Gastroesophageal sphincter (tissue), 4 donors: ENCODE data around the gene SH3RF3. TPM values are rescaled to one million over a fixed set of nuclear protein-coding genes. Genes with fewer than 3 reads are reported as not detected.

Experiments used
- ATAC-seq: fragments of 150-250 bp; one replicate; pipeline ENCODE4 v1.9.1; 2016; ENCODE audit warnings: mild to moderate bottlenecking, moderate library complexity
- H3K27ac ChIP-seq, 4 donors: fragments of 200-600 bp; sonication (generic) in 3 of 4; 1 replicate in 3 of 4; 2 replicates in 1 of 4; pipeline ENCODE4 v1.5.1; 2016 to 2019
- H3K27me3 ChIP-seq: fragments of 200-600 bp; sonication (generic); one replicate; pipeline ENCODE4 v1.5.1; 2019
- H3K36me3 ChIP-seq, 2 donors: fragments of 200-600 bp; sonication (generic); one replicate each; pipeline ENCODE4 v1.5.1; 2019; ENCODE audit warnings: control low read depth in 1 of 2
- H3K4me1 ChIP-seq, 3 donors: fragments of 200-600 bp; sonication (generic); 1 replicate in 2 of 3; 2 replicates in 1 of 3; pipeline ENCODE4 v1.5.1; 2016 to 2019; ENCODE audit warnings: control low read depth in 2 of 3
- H3K4me3 ChIP-seq, 2 donors: fragments of 200-600 bp; sonication (generic); one replicate each; pipeline ENCODE4 v1.5.1; 2019; ENCODE audit warnings: mild to moderate bottlenecking in 1 of 2, moderate library complexity in 1 of 2
- H3K9me3 ChIP-seq, 3 donors: fragments of 200-600 bp; sonication (generic); one replicate each; pipeline ENCODE4 v1.5.1; 2017 to 2019; ENCODE audit warnings: control low read depth in 2 of 3
- EP300 ChIP-seq: sonication (generic); formaldehyde crosslinking; IDR thresholded peaks from one replicate; pipeline ENCODE4 v1.6.1; 2017; ENCODE audit warnings: antibody characterized with exemption, mild to moderate bottlenecking
- POLR2A ChIP-seq, 2 donors: fragments of 450-650 bp; IDR thresholded peaks; one replicate each; pipeline ENCODE4 v1.6.1; 2017; ENCODE audit warnings: antibody characterized with exemption in 2 of 2, mild to moderate bottlenecking in 2 of 2, moderate library complexity in 1 of 2
- POLR2AphosphoS5 ChIP-seq: sonication (generic); formaldehyde crosslinking; IDR thresholded peaks from one replicate; pipeline ENCODE4 v1.6.1; 2017; ENCODE audit warnings: antibody characterized with exemption
- WGBS, 2 donors: methylation state at CpG; one replicate each; pipeline ENCODE4 v1.1.5; 2018; ENCODE audit warnings: low coverage in 1 of 2; 5-methylcytosine and 5-hydroxymethylcytosine counted together
- total RNA-seq, 4 donors: library from RNA; depleted of rRNA; stranded (reverse); fragments of >200 nt; gene quantifications; one replicate each; pipeline ENCODE4 v1.1.0, GENCODE V29; 2016
- TF ChIP-seq, protein P1 (sequence below), 4 experiments: fragments of 200-600 bp in 2 of 4; fragments of 450-650 bp in 2 of 4; sonication (generic) in 1 of 4; IDR thresholded peaks; one replicate each; pipeline ENCODE4 v1.5.1; 2017 to 2019; ENCODE audit warnings: antibody characterized with exemption in 4 of 4, mild to moderate bottlenecking in 2 of 4, moderate library complexity in 2 of 4

The SH3RF3 gene
- total RNA-seq, 4 donors from 2014 or later: 10.1 to 15.8 (median 13.2) TPM

DNA sequence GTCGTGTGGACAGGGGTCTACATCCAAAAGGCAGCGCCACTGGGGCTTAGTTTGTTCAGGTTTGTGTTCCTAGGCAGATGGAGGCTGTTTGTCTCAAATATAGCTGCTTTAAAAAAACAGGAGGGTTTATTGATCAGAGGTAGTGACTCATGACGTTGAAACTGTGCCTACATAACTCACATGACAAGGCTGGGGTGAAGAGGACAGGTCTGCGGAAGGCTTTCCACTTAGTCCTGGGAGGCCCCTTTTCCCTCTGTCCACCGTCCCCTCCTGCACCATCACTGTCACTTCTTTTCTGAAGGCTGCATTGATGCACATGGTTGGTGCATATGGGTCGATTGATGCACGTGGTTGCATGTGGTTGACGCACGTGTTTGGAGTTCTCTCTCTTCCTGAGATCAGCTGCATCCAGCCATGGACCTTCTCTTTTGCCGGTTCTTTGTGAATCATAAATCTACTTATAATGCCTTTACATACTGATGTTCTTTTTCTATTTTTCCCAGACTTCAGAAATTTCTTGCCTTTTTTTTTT is 10.9 kb downstream of the SH3RF3 start:
- H3K4me1 ChIP-seq: no peaks in the 10 kb centered on the region
- no peaks in the 10 kb centered on the region for H3K9me3 ChIP-seq
- no peak for TF ChIP-seq POLR2A (IDR thresholded peaks at IDR 0.05)
- no peak for TF ChIP-seq EP300
- no peak for TF ChIP-seq POLR2AphosphoS5
- TF ChIP-seq, protein P1, sequence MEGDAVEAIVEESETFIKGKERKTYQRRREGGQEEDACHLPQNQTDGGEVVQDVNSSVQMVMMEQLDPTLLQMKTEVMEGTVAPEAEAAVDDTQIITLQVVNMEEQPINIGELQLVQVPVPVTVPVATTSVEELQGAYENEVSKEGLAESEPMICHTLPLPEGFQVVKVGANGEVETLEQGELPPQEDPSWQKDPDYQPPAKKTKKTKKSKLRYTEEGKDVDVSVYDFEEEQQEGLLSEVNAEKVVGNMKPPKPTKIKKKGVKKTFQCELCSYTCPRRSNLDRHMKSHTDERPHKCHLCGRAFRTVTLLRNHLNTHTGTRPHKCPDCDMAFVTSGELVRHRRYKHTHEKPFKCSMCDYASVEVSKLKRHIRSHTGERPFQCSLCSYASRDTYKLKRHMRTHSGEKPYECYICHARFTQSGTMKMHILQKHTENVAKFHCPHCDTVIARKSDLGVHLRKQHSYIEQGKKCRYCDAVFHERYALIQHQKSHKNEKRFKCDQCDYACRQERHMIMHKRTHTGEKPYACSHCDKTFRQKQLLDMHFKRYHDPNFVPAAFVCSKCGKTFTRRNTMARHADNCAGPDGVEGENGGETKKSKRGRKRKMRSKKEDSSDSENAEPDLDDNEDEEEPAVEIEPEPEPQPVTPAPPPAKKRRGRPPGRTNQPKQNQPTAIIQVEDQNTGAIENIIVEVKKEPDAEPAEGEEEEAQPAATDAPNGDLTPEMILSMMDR (IDR thresholded peaks at IDR 0.05): no peak
- H3K36me3 ChIP-seq: no peaks in the 10 kb centered on the region
- no peak overlapping the region for H3K27ac ChIP-seq
- no peak overlapping the region for H3K4me3 ChIP-seq
- no peak for ATAC-seq
- H3K27me3 ChIP-seq: no peaks in the 10 kb centered on the region
- 93 to 94% methylated on average over 7 to 8 of the region's 10 CpGs for WGBS, 2 donors

- no peaks in the 10 kb centered on the region for H3K4me1 ChIP-seq
- 75 to 86% methylated on average over 4 to 8 of the region's 12 CpGs for WGBS, 2 donors
- no peak overlapping the region for H3K4me3 ChIP-seq
- ATAC-seq: no peak
- no peak overlapping the region for H3K27ac ChIP-seq
- no peaks in the 10 kb centered on the region for H3K9me3 ChIP-seq
- TF ChIP-seq POLR2AphosphoS5 (no peak), EP300 (no peak), POLR2A (IDR thresholded peaks at IDR 0.05) (no peak)
- TF ChIP-seq, protein P1 (IDR thresholded peaks at IDR 0.05): no peak
- H3K36me3 ChIP-seq: no peaks in the 10 kb centered on the region
- no peaks in the 10 kb centered on the region for H3K27me3 ChIP-seq
Measured at GRCh38 chr2:109141006-109141600, 12.1 kb downstream of the SH3RF3 start.

DNA sequence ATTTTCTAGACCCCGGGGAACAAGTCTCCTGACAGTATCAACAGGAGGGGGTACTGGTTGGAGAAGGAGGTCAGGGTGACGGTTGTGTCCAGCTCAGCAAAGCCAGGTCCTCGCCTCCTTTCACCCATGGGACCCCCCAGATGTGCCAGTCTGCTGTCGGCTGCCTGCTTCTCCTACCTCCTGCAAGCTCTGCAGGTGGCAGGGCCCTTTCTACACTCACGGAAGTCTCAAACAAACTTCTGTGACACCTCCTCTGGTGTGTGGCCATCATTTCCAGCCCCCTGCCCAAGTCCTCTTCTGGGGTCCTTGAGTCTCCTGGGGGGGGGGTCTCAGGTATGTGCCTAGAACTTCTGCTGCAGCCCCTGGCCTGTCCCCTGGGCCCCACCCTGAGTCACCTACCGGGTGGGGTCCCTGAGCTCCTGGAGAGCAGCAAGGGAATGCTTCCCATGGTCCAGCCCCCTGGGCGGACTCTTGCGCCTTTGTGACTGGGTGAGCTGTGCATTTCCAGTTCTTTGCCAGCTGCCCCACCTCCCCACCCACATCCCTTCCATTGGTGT is 12.8 kb downstream of the SH3RF3 start:
- H3K4me1 ChIP-seq: no peaks in the 10 kb centered on the region
- no peaks in the 10 kb centered on the region for H3K9me3 ChIP-seq
- TF ChIP-seq, protein P1 (IDR thresholded peaks at IDR 0.05): no peak
- no peak for TF ChIP-seq POLR2AphosphoS5
- TF ChIP-seq EP300: no peak
- no peak for TF ChIP-seq POLR2A (IDR thresholded peaks at IDR 0.05)
- H3K27me3 ChIP-seq: no peaks in the 10 kb centered on the region
- H3K4me3 ChIP-seq: no peak overlapping the region
- no peaks in the 10 kb centered on the region for H3K36me3 ChIP-seq
- 100% methylated on average over 4 of the region's 8 CpGs; no CpG with 5 or more reads in 1 of the 2 donors for WGBS, 2 donors
- no peak for ATAC-seq
- no peak overlapping the region for H3K27ac ChIP-seq

DNA sequence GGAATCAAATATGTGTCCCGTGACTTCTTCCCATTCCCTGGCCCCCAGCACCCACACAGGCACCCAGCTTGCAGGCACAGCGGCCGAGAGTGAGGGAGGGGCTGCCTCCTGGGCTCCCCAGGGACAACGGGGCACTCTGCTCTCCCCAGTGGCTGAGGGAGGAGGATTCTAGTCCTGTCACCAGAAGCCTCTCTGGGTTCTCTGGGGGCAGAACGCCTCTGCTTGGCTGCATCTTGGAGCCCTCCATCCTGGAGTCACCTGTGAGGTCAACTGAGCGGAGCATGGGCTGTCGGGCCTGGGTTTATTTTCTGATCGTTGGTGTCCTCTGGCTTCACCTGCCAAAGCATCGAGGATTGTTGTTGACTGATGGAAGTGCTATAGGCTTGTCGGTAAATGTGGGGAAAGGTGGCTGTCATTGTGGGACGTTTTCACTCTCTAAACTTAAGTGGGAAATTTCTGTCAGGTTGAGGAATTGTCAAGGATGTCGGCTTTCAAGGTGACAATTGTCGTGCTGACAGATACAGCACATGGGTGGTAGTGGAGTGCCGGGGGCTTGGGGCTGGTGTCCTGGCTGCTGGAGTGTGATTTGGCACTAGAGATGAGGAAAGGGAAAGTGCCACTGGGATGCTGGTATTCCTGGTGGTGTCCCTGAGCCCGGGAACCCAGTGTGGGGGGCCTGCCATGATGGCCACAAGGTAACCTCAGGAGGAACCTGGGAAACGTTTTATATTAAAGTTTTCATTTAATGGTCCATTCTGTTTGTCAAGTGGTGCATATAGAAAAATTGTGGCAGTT is 13.6 kb downstream of the SH3RF3 start:
- no peak for ATAC-seq
- H3K36me3 ChIP-seq: no peaks in the 10 kb centered on the region
- no peaks in the 10 kb centered on the region for H3K4me1 ChIP-seq
- no peaks in the 10 kb centered on the region for H3K27me3 ChIP-seq
- TF ChIP-seq EP300 (no peak), POLR2A (IDR thresholded peaks at IDR 0.05) (no peak), POLR2AphosphoS5 (no peak)
- TF ChIP-seq, protein P1 (IDR thresholded peaks at IDR 0.05): no peak
- WGBS, 2 donors: 76 to 100% methylated on average over 3 to 7 of the region's 16 CpGs
- no peaks in the 10 kb centered on the region for H3K9me3 ChIP-seq
- H3K27ac ChIP-seq: no peak overlapping the region
- H3K4me3 ChIP-seq: no peak overlapping the region
